Activated naive CD8-positive, alpha-beta T cell (primary cell): ENCODE measurements around the gene SSX1.
"Not testable (repeated sequence)": the region's sequence is repeated elsewhere in the genome, so short reads cannot be mapped to it uniquely, and the experiment has no call there.

Experiments
- H3K27ac Mint-ChIP-seq: one replicate; pipeline ENCODE4 v1.8.0; 2021; ENCODE audit warnings: mixed read lengths
- H3K27me3 Mint-ChIP-seq: one replicate; pipeline ENCODE4 v1.8.0; 2021; ENCODE audit warnings: mixed read lengths
- H3K36me3 Mint-ChIP-seq: one replicate; pipeline ENCODE4 v1.8.0; 2021; ENCODE audit warnings: mixed read lengths
- H3K4me1 Mint-ChIP-seq: one replicate; pipeline ENCODE4 v1.8.0; 2021; ENCODE audit warnings: low read depth, mixed read lengths
- H3K4me3 Mint-ChIP-seq: one replicate; pipeline ENCODE4 v1.8.0; 2021; ENCODE audit warnings: mild to moderate bottlenecking, mixed read lengths
- H3K9me3 Mint-ChIP-seq: one replicate; pipeline ENCODE4 v1.8.0; 2021; ENCODE audit warnings: low read depth, mixed read lengths

The SSX1 gene, protein sequence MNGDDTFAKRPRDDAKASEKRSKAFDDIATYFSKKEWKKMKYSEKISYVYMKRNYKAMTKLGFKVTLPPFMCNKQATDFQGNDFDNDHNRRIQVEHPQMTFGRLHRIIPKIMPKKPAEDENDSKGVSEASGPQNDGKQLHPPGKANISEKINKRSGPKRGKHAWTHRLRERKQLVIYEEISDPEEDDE

DNA sequence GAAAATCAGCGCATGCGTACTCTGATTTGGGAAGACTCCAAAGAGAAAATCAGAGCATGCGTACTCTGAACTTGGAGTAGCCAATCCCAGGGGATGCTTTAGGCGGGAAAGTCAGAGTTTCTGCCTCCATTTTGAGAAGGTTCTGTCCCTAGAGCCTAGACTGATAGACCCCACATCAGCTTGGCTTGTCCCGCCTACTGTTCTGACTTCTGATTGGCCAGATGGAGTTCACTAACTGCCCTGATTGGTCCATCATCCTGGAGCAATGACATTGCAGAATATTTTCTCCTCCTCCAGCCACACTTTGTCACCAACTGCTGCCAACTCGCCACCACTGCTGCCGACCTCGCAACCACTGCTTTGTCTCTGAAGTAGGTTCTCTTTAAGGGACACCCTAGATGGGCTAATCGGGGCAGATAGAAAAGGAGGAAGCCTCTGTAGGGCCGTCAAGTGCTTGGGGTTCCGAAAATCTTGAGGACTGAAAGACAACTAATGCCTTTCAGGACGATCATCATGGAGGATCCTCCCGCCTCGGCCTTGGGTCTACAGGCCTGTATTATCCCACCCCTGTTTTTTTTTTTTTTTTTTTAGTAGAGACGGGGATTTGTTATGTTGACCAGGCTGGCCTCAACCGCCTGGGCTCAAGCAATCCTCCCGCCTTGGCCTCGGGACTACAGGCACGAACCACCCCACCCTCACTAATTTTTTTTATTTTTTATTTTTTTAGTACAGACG lies at the start of gene SSX1:
Gene SSX1, plus strand, starts transcription at position 331 of the 735 bp plus-strand sequence. CDS start 1,850 bp downstream, outside the sequence.
- not testable (repeated sequence) for H3K9me3 Mint-ChIP-seq, H3K27me3 Mint-ChIP-seq, H3K36me3 Mint-ChIP-seq, H3K4me1 Mint-ChIP-seq, H3K27ac Mint-ChIP-seq, H3K4me3 Mint-ChIP-seq

DNA sequence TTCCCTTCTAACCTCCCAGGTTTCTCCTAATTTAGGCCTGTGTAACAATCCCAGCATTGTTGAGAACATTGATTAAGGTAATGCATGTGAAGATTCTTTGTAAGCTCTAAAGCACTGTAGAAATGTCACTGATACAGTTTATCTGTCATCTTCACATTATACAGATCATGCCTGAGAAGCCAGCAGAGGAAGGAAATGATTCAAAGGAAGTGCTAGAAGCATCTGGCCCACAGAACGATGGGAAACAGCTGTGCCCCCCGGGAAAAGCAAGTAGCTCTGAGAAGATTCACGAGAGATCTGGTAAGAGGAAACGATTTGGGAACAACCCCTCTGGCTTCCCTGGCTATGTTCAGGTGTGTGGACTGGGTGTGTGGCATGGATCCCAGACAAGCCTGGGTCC lies 40.9 kb upstream of the SSX1 start:
- H3K27ac Mint-ChIP-seq, H3K27me3 Mint-ChIP-seq, H3K9me3 Mint-ChIP-seq, H3K4me3 Mint-ChIP-seq, H3K4me1 Mint-ChIP-seq, H3K36me3 Mint-ChIP-seq: not testable (repeated sequence)

DNA sequence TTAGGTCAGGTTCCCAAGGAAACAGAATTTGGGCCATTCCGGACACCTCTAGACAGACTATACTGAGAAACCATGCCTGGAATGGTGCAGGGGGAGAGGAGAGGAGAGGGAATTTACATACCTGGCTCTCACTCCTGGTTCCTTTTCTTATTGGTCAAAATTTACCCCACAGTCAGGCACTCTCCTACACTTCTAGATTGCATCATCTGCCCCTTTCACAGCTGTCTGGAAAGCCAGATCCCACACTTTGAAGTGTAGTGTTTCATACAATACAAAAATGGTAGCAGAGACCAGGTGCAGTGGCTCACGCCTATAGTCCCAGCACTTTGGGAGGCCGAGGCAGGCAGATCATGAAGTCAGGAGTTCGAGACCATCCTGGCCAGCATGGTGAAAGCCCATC lies 31.0 kb upstream of the SSX1 start:
- H3K27ac Mint-ChIP-seq, H3K4me3 Mint-ChIP-seq, H3K27me3 Mint-ChIP-seq, H3K36me3 Mint-ChIP-seq, H3K9me3 Mint-ChIP-seq, H3K4me1 Mint-ChIP-seq: not testable (repeated sequence)

DNA sequence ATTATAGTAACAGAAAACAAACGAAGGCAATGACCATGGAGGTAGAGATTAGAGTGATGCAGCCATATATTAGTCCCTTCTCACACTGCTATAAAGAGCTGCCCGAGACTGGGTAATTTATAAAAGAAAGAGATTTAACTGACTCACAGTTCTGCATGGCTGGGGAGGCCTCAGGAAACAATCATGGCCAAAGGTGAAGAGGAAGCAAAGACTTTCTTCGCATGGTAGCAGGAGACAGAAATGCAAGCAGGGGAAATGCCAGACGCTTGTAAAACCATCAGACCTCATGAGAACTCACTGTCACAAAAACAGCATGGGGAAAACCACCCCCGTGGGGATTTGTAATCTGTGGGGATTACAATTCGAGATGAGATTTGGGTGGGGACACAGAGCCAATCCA lies 2.2 kb upstream of the SSX1 start:
- not testable (repeated sequence) for H3K36me3 Mint-ChIP-seq, H3K27ac Mint-ChIP-seq, H3K4me1 Mint-ChIP-seq, H3K27me3 Mint-ChIP-seq, H3K9me3 Mint-ChIP-seq, H3K4me3 Mint-ChIP-seq

DNA sequence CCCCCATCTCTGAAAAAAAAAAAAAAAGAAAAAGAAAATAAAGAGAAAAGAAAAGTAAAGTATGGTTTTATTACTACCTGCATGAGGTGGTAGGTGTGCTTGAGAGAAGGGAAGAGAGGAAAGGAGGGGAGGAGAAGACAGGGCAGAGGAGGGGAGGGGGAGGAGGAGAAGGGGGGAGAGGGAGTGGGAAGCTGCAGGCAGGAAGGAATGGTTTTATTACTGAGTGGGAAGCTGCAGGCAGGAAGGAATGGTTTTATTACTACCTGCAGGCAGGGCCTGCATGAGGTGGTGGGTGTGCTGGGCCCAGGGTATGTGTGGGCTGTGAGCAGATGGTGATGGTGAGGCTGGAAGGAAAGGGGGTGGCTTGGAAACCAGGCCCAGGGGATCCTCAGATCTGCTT lies 19.2 kb downstream of the SSX1 start:
- not testable (repeated sequence) for H3K27me3 Mint-ChIP-seq, H3K4me1 Mint-ChIP-seq, H3K27ac Mint-ChIP-seq, H3K36me3 Mint-ChIP-seq, H3K9me3 Mint-ChIP-seq, H3K4me3 Mint-ChIP-seq

DNA sequence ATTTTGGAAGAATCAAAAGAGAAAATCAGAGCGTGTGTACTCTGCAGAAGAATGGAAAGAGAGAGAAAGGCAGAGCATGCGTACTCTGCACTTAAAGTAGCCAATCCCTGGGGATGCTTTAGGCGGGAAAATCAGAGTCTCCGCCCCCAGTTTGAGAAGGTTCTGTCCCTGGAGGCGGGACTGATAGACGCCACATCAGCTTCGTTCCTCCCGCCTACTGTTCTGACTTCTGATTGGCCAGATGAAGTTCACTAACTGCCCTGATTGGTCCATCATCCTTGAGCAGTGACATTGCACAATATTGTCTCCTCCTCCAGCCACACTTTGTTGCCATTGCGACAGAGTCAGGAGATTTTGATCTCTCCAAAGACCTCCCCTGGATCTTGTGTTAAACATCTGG lies 23.8 kb downstream of the SSX1 start:
- Mint-ChIP-seq H3K4me1 (no peaks in the 10 kb centered on the region), H3K27ac (no peak overlapping the region), H3K9me3 (no peaks in the 10 kb centered on the region), H3K4me3 (no peak overlapping the region), H3K36me3 (no peaks in the 10 kb centered on the region), H3K27me3 (no peaks in the 10 kb centered on the region)

DNA sequence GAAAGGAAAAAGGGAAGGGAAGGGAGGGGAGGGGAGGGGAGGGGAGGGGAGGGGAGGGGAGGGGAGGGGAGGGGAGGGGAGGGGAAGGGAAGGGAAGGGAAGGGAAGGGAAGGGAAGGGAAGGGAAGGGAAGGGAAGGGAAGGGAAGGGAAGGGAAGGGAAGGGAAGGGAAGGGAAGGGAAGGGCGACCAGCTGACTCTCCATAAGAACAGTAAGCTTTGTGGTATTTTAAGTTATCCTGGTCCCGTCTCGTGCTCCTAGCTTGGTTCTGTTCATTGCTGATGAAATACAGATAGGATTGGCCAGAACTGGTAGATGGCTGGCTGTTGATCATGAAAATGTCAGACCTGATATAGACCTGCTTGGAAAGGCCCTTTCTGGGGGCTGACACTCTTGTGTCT lies 25.5 kb downstream of the SSX1 start:
- H3K27ac Mint-ChIP-seq, H3K9me3 Mint-ChIP-seq, H3K4me1 Mint-ChIP-seq, H3K36me3 Mint-ChIP-seq, H3K27me3 Mint-ChIP-seq, H3K4me3 Mint-ChIP-seq: not testable (repeated sequence)

DNA sequence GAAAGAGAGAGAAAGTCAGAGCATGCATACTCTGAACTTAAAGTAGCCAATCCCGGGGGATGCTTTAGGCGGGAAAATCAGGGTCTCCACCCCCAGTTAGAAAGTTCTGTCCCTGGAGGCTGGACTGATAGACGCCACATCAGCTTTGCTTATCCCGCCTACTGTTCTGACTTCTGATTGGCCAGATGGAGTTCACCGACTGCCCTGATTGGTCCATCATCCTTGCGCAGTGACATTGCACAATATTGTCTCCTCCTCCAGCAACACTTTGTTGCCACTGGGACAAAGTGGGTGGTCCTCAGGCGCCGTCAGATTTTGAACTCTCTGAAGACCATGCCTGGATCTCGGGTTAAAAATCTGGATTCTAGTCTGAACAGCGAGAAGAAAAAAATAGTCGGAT lies 51.0 kb downstream of the SSX1 start:
- Mint-ChIP-seq H3K4me3 (no peak overlapping the region), H3K27ac (no peak overlapping the region), H3K9me3 (no peaks in the 10 kb centered on the region), H3K36me3 (no peaks in the 10 kb centered on the region), H3K4me1 (no peaks in the 10 kb centered on the region), H3K27me3 (no peaks in the 10 kb centered on the region)

DNA sequence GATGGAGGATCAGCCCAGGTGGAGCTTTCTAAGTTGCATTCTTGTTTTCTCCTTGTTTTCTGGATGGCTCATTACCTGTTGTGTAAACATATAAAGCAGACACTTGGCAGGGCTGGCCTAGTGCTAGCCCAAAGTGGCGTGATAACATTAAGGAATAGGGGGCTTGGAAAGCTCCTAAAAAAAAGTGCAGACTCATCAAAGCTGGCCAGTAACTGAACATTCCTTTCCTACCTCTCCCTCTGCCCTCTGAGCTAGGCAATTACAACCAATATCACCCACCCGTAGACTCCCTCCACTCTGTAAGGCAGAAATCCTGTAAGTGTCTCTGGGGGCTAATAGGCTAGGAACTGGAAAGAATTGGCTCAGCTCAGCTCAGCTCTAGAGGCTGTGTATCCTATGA lies 58.8 kb downstream of the SSX1 start:
- not testable (repeated sequence) for H3K27me3 Mint-ChIP-seq, H3K4me1 Mint-ChIP-seq, H3K9me3 Mint-ChIP-seq, H3K36me3 Mint-ChIP-seq, H3K27ac Mint-ChIP-seq, H3K4me3 Mint-ChIP-seq
